GM19372 (cell line): ENCODE results near the gene CDH22.

Experiments
- ATAC-seq: cut with Tn5 transposase; IDR thresholded peaks from one replicate; pipeline ENCODE4 v1.9.1; 2021; ENCODE audit warnings: mild to moderate bottlenecking, low read depth, moderate library complexity; ENCODE audit not compliant: unreplicated experiment

The CDH22 gene

GRCh38 chr20:46154796-46155195 lies 153.5 kb downstream of the CDH22 start:
- ATAC-seq, result no peak

DNA sequence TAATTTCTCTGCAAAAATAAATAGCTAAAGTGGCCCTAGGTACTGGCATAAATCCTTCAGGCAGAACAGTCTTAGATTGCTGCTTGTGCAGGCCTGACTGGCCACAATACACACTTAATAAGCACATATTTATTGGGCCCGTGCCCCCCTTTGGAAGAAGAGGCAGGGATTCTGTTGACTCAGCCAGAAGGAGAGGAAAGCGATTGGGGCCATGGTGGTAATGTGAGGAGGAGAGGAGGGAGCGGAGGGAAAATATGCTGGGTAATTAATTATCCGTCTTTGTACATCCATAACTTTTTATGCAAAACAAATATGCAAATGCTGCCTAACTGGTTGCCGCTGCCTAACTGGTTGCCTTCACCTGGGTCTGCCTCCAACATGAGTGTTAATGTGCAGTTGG lies 154.0 kb downstream of the CDH22 start:
- ATAC-seq, result no peak

GRCh38 chr20:46152824-46153586 lies 155.3 kb downstream of the CDH22 start:
- ATAC-seq, result no peak

DNA sequence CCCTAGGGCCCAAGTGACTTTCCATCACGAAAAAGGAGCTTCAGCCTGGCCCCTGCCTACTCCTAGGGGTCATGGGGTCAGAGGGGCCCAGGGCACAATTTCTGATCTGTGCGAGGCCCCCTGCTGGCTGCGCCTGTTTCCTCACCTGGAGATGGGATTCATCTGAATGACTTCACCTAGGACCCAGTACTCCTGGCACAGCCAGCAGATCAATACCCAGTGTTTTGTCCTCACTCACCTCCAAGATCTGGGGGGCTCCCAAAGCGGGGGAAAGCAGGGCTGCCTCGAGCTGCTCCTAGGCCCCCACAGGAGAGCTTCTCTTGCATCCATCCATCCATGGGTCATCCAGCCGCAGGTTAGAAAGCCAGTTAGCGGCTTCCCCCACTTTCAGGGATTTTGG lies 156.4 kb downstream of the CDH22 start:
- no peak for ATAC-seq

- ATAC-seq, result no peak
These were observed 157.4 kb downstream of the CDH22 start for GRCh38 chr20:46150943-46151342.

DNA sequence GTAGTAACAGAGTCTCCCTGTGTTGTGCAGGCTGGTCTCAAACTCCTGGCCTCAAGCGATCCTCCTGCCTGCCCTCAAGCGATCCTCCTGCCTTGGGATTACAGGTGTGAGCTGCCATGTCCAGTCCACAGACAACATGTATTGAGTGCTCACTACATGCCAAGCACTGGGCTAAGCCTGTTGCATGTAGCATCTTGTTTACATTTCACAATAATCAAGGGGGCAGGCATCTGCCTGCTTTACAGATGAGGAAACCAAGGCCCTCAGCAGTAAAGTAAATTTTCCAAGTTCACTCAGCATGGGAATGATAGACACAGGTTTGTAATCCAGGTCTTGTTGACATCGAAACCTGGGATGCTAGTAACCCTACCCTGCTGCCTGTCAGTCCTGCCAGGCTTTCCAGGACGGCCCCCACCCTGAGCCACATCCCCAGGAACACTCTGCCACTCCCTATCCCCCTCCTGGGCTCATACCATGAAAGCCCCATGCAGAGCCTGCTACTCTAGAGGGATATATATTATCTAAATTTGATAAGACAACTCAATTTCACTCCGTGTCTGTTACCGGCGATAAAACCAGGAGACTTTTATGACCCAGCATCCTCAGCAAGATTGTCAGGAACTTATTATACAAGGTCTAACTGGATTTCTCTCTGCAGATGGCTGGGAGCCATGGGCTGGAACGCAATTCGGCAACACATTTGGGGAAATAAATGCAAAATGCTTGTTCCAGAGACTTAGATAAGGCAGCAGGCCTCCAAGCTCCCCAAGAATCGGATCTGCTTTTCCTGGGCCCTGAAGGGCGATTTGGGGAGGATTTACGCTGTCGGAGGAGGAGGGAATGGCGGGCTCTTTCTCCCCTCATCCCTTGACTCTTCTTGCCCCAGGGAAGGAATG lies 159.7 kb downstream of the CDH22 start:
- ATAC-seq, result no peak

DNA sequence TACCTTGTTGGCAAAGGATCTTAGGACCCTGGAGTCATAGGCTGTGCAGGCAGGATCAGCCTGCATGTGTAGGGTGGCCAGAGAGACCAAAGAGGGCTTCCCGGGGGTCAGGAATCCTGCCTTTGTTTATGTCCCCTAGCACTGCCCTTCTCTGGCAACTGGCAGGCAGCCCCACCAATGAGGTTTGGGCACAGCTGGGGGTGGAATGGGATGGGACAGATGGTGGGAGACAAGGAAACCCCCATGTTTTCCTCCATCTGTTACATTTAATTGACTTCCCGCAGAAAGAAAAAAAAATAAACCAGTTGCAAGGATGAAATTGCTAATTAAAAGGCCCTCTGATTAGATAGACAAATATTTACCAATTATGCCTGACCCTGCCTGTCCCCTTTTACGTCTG lies 162.6 kb downstream of the CDH22 start:
- no peak for ATAC-seq

DNA sequence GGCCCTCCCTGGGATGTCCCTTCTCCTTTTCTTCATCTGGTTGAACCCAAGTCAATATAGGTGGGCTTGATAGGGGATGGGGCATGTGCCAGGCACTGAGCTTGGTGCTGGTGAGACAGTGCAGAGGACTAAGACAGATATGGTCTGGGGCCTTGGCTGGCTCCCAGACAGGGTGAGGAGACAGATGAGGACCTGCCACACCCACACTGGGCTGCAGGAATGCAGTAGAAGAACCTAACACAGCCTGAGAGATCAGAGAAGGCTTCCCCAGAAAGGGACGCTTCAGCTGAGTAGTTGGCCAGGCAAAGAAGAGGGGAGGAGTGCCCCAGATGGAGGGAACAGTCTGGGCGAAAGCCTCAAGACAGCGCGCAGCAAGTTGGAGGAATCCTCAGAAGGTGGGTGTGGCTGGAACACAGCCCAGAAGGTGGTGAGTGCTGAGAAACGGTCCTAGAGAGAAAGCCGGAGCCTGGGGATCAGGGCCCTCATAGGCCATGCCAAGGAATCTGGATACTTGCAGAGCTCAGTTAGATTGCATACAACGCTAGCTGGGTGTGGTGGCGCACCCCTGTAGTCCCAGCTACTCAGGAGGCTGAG lies 163.8 kb downstream of the CDH22 start:
- ATAC-seq, result no peak

- no peak for ATAC-seq
These were observed 166.2 kb downstream of the CDH22 start for GRCh38 chr20:46142124-46142523.

- ATAC-seq, result no peak
These were observed 168.3 kb downstream of the CDH22 start for GRCh38 chr20:46139908-46140482.

GRCh38 chr20:46139266-46139889 lies 168.9 kb downstream of the CDH22 start:
- ATAC-seq, result no peak

DNA sequence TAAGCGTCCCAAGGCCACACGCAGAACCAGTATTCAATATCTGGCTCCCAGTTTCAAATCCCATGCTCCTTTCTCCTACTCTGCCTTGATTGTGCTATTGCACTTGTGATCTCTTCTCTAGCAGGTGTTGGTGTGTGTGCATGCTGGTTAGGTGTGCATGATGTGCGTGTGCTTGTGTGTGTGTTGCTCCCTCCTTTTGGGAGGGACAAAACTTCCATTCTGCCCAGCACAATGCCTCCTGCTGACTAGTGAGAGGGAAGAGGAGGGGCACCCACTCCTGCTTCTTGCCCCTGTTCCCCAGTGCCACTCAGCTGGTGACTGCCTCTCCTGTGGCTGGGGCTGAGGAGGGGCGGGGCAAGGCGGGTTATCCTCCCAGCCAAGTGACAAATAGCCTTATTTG lies 170.5 kb downstream of the CDH22 start:
- ATAC-seq, result no peak

GRCh38 chr20:46135856-46136633 lies 172.3 kb downstream of the CDH22 start:
- no peak for ATAC-seq

DNA sequence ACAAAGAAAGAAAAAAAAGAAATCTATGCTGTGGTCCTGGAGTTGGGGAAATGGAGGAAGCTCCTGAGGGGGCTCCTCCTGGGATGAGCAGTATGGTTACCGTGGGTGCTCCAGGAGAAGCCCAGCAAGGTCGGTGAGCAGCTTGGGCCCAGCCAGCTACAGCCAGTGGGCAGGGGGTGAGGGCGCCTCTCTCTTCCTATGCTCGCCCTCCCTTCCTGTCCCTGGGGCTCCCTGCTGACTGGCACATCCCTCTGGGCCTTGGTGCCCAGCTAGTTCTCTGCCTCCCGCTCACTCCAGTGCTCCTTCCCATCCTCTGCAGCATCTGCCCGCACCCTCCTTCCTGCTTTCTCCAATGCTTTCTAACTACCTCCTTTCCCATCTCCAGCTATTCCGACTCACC lies 173.6 kb downstream of the CDH22 start:
- ATAC-seq, result no peak

- no peak for ATAC-seq
These were observed 174.2 kb downstream of the CDH22 start for GRCh38 chr20:46133886-46134654.

DNA sequence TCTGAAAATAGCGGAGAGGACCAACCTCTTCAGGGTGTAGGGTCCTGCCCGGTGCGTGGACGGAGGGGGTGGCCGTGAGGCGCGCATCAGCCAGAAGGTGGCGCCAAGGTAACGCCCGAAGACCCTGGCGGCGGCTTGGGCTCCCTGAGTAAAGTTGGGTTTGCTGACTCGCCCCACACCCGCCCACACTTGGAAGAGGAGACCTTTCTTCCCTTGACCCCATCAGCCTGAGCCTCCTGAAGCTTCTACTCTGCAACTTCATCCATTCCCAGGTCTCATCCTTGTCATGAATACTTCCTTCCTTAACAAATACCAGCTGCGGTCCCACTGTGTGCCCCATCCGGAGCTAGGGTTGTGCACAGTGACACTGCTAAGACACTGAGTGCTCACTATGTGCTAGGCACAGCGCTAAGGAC lies 175.6 kb downstream of the CDH22 start:
- ATAC-seq, result no peak

- no peak for ATAC-seq
These were observed 176.9 kb downstream of the CDH22 start for GRCh38 chr20:46131396-46131795.

DNA sequence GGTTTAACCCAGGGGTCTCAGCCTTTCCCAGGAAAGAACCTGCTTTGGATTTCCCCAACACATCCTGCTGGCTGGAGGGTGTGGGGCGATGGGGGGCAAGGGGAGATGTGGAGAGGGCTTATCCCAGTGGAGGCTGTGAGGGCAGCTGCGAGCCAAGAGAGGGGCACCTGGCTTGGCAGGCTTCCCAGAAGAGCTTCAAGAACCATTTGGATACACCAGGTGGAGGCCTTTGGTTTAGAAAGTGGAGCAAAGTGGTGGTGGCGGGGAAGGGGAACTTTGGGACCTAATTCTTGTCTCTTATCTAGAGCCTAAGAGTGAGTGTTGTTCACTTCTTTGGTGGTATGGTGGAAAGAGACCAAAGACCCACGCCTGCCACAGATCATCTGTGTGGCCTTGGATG lies 177.8 kb downstream of the CDH22 start:
- ATAC-seq, result no peak

- no peak for ATAC-seq
These were observed 178.3 kb downstream of the CDH22 start for GRCh38 chr20:46129955-46130481.
